MV-4-11 (cell line): ENCODE measurements around the gene AMFR.

ENCODE experiments used
- DNase-seq: peaks from one replicate; lab custom pipeline; 2025; lab: John Stamatoyannopoulos, UW

AMFR gene

DNA sequence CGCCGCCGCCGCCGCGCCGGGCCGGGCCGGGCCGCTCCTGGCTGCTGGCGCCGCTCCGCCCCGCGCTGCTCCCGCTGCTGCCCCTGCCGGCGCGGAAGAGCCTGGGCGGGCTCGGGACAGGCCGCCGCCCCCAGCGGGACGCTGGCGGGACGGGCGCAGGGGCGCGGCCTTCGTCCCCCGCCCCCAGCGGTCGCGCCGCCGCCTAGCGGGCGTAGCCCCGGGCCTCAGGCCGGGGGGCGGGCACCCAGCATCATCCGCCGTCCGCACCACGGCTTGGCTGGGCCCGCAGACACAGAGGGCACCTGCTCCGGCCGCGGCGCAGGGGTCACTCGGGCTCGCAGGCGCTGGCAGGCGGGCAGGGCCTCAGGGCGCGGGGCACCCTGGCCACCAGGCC, at the start of gene AMFR:
TSS of gene AMFR (minus strand) at position 107 of the 394 bp plus-strand sequence. CDS start 218 bp downstream, outside the sequence.
- peak; percentile 53 for DNase-seq

DNA sequence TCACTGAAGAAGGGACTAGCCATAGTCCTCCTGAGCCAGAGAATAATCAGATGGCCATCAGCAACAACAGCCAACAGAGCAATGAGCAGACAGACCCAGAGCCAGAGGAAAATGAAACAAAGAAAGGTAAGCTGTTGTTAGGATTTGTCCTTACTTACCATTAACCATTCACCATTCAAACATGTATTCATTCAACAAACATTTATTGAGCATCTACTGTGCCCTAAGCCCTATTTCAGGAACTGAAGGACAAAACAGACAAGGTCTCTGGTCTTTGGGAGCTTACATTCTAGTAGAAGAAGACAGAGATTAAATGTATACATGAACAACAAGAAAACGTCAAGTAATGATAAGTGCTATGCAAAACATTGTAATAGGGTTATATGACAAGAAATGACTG, 45.3 kb upstream of the AMFR start:
- no peak for DNase-seq

DNA sequence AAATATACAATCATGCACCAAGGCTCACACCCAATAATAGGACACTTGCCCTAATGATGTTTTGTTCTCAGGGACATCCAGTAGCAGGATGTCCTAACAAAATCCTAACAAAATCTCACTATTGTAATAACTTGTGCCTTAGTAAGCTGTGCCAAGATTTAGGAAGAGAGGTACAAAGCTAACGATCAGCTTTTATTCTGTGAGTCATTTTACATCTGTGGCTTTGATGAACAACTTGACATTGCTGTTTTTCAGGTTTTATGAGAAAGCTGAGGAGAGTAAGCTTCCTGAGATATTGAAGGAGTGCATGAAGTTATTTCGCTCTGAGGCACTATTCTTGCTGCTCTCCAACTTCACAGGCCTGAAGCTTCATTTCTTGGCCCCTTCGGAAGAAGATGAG, 44.9 kb upstream of the AMFR start:
- DNase-seq = no peak

DNA sequence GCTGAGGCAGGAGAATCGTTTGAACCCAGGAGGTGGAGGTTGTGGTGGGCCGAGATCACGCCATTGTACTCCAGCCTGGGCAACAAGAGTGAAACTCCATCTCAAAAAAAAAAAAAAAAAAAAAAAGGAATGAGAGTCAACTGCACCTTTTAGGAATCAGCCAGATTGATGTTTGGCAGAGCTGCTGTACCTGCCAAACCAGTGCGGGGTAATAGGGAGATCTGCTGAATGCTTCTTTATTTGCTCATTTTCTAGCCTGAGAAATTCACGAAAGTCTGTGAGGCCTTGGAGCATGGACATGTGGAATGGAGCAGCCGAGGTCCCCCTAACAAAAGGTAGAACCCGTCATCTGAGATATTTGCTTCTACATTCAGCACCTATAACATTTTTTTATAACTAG, 44.4 kb upstream of the AMFR start:
- no peak for DNase-seq

DNA sequence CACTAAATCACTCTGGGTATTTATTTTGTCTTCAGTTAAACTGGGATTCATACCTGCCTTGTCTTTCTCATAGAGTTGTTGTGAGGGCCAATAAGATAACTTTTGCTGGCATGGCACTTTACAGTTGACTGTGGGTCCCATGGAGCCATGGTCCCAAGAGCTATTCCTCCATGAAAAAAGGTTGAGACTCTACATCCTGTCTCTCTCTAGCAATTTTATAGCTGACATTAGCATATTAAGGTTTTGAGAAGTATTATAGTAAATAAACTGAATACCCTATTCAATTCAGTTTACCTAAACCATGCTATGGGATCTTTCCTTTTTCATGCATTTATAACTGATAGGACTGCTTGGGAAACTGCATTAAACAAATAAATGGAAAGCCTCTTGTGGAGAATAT, 43.5 kb upstream of the AMFR start:
- no peak for DNase-seq

- DNase-seq = no peak
Observed at GRCh38 chr16:56466344-56466743, 41.0 kb upstream of the AMFR start.

- no peak for DNase-seq
Observed at GRCh38 chr16:56463153-56463552, 37.8 kb upstream of the AMFR start.

GRCh38 chr16:56462064-56462796, 36.9 kb upstream of the AMFR start:
- no peak for DNase-seq

DNA sequence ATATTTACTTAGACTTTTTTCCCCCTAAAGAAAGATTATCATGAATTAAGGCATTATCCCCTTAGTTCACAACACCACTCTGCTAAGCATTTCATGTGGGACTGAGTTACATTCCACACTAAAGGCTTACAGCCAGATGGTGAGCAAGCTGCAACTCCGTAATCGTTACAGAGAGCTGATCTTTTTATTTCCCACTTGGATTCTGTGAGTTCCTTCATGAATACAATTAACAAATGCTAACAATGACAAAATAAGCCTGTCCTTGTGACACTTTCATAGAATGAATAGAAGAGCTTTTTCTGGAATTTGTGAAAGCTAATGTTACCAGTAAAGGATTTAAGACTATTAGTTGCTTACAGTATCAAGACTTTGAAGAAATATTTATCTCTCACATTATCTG, 34.8 kb upstream of the AMFR start:
- DNase-seq = no peak

DNA sequence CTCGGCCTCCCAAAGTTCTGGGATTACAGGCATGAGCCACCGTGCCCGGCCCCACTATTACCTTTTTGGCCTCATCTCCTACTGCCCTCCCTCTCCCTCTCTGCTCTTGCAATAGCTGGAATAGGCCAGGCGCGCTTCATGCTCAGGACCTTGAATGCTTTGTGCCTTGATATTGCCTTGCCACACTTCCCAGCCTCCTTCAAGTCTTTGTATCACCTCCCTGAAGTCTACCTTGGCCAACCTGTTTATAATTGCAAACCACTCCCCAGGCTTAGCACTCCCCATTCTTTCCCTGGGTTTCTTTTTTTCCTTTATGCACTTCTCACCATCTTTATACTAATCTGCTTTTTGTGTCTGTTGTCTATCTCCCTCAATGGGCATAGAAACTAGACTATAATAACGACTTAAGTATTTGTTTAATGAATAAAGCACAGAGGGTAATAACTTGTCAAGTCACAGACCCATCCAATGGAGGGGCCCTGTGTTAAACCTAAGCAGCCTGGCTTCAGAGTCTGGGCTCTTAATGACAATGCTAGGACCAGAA, 32.7 kb upstream of the AMFR start:
- DNase-seq = no peak

GRCh38 chr16:56451753-56452689, 26.7 kb upstream of the AMFR start:
- peak; percentile 5 for DNase-seq

DNA sequence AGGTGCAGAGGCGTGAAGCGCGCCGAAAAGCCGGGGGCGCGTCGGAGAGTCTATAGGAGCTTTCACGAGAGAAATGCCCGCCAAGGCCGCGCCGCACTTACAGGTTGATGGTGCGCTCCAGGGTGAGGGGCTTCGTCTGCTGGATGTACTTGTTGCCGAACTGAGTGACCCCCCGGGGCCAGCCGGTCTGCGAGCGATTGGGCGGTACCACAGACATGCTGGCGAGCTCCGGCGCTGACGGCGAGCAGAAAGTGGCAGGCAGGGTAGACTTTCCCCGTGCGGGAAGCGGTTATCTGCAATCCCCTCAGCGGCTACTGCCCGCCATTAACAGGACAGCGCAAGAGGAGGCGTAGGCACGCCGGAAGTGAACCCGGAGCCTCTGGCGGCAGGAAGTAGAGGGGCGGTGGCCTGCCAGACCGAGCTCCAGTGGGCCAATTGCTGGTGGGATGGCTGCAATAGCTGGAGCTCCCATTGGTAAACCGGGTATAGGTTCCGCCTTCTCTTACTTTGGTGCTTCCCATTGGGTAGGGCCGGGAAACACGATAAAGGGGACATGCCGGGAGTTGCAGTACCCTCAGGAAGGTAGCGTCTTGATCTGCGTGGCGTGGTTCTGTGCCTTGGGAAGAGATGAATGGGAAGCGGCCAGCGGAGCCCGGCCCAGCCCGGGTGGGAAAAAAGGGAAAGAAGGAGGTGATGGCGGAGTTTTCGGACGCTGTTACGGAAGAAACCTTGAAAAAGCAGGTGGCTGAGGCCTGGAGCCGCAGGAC, 25.8 kb upstream of the AMFR start, which contains the start of the genes NUDT21 and OGFOD1:
TSS of gene NUDT21 (minus strand) at position 347 of the 767 bp plus-strand sequence. CDS start at position 217, 130 bp downstream.
TSS of gene OGFOD1 (plus strand) at position 569 of the 767 bp plus-strand sequence. CDS start at position 628, 59 bp downstream.
- DNase-seq = peak; percentile 98

- no peak for DNase-seq
Observed at GRCh38 chr16:56450275-56450985, 25.1 kb upstream of the AMFR start.

DNA sequence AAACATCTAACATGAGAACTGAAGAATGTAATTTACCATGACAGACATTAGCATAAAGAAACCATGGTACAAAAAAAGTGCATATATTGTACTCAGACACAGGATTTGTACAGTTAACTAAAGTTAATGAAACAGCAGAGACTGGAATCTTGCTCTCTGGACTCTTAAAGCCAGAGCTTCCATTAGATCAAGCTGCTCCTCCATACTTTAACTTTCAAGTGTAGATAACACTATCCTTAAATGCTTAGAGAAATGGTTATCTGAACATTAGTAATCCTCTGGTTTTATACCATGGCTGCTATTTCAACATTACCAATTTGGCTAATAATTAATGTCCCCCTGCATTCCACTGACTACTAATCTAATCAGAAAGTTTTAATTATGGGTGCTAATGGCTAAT, 22.7 kb upstream of the AMFR start:
- DNase-seq = no peak

DNA sequence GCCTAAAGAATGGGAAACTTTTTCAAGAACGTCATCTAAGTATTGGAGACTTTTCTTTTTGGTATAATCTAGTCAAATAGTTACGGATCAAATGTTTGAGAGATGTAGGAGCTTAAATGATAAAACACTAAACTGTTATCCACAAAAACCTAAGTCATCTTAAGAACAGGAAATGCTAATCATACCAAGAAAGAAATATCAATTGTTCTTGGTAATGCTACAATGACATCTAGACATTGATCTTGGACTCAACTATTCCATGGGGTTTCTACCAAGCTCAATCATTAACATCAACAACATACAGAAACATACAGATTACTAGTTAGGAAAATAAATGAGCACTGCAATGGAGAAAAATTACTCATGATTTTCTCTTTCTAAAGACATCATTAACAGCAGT, 21.9 kb upstream of the AMFR start:
- DNase-seq = no peak

DNA sequence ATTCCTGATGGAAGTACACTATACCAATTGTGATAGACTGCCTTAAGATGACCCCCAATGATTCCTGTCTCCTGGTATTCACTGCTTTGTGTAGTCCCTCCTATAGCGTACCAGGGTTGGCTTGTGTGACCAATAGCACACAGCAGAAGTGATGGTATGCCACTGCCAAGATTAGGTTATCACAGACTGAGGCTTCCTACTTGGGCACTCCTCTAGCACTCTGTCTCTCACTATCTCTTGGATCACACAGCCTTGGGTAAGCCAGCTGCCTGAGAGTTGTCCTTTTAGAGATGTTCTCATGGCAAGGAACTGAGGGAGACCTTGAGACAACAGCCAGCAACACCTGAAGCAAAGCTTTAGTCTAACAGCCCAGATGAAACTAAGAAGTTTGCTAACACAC, 12.7 kb upstream of the AMFR start:
- DNase-seq = no peak

GRCh38 chr16:56436258-56436657, 10.9 kb upstream of the AMFR start:
- DNase-seq = no peak

DNA sequence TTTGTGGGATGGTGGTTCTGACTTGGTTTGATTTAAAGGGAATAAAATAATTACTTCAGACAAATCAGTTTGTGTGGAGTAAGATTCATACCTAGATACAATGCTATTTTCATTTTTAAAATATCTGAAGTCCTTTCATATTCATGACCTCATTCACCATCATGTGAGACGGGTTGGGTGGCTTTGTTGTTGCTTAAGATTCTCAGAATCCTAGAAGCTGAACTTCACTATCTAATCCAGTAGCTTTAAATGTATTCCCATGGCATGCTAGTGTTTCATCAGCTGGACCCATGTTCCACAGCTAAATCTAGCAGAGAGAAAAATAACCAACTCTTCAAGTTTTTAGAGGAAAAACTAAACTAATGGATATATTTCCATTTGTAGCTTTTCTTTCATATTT, 2.7 kb upstream of the AMFR start:
- DNase-seq = no peak

DNA sequence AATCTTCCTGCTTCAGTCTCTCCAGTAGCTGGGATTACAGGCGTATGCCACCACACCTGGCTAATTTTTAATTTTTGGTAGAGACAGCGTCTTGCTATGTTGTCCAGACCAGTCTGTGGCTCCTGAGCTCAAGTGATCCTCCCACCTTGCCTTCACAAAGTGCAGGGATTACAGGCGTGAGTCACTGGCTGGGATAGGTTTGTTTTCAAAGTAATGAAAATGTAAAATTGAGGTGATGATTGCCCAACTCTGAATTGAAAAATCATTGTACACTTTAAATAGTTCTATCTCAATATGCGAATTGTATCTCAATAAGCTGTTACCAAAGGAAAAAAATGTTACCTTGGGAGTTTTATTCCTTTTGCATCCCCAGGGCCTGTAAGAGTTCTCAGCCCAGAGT, 1.2 kb upstream of the AMFR start:
- no peak for DNase-seq

DNA sequence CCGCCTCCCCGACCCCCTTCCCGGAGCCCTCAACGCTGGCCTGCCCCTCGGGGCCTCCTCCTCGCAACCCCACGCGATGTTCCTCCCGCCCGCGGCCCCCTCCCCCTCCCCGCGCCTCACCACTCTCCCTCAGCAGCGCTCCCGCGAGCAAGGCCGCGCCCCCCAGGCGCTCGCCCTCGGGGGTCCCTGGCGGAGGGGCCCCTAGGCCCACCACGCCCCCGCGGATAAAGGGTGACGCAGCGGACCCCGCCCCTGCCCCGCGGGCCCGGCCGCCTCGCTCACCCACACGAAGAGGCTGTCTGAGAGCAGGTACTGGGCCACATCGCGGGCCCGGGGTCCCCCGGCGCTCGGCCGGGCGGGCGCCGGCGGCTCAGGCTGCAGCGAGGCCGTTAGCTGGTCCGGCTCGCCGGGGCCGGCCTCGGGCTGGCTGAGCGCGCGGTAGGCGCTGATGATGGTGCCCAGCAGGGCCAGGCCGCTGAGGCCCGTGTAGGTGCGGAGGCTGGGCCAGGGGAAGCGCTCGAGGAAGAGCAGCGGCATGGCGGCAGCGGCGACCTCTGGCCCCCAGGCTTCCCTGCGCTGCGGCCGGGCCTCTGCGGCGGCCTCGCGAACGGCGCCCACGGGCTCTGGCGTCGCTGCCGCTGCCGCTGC, 430 bp downstream of the AMFR start:
- no peak for DNase-seq

- DNase-seq = no peak
Observed at GRCh38 chr16:56424404-56424764, 961 bp downstream of the AMFR start.
